Ectodermal cell (in vitro differentiated cells): Measurements from ENCODE around the gene OR10A3.

Experiments
- H3K27ac ChIP-seq: 2 replicates; pipeline ENCODE4 v1.7.0; 2013; ENCODE audit warnings: mild to moderate bottlenecking, low read depth, low read length; ENCODE audit not compliant: insufficient read depth, poor library complexity, severe bottlenecking
- H3K27me3 ChIP-seq: 2 replicates; pipeline ENCODE4 v1.7.0; 2013; ENCODE audit warnings: mild to moderate bottlenecking, low read length; ENCODE audit not compliant: insufficient read depth, control insufficient read depth, poor library complexity, severe bottlenecking
- H3K36me3 ChIP-seq: one replicate; pipeline ENCODE4 v1.7.0; 2013; ENCODE audit warnings: low read length; ENCODE audit not compliant: control insufficient read depth, insufficient read depth
- H3K4me1 ChIP-seq: one replicate; pipeline ENCODE4 v1.7.0; 2013; ENCODE audit warnings: low read length; ENCODE audit not compliant: control insufficient read depth, insufficient read depth
- H3K4me3 ChIP-seq: 2 replicates; pipeline ENCODE4 v1.7.0; 2013; ENCODE audit warnings: low read depth, low read length, control low read depth; ENCODE audit not compliant: insufficient read depth
- H3K9me3 ChIP-seq: 2 replicates; pipeline ENCODE4 v1.7.0; 2013; ENCODE audit warnings: mild to moderate bottlenecking, low read length, moderate library complexity; ENCODE audit not compliant: control insufficient read depth
- WGBS, 2 experiments: methylation state at CpG; one replicate each; pipeline ENCODE4 v1.1.7; 2013; ENCODE audit warnings: missing lambda C conversion rate in 2 of 2; 5-methylcytosine and 5-hydroxymethylcytosine counted together

The OR10A3 gene

DNA sequence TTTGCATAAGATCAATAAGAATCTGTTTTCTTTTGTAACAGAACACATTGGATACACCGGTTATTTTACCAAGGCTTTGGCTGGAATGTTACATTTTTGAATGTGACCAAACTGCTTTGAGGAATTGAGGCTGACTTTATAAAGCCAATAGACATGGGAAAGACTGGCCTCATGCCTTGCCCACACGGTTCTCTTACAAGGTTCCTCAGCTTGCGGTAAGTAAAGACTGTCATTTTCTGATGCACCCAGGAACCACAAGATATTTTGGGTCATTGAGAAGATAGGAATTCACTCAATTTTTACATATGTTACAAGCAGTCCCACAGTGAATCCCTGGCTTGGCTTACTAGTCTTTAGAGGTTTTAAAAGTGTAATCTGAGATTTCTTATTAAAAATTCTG, 34.4 kb downstream of the OR10A3 start:
- 51 to 56% methylated on average over 3 of the region's 3 CpGs for WGBS, 2 experiments
- H3K9me3 ChIP-seq = no peaks in the 10 kb centered on the region
- peaks cover 15% of the 10 kb centered on the region for H3K4me1 ChIP-seq
- no peaks in the 10 kb centered on the region for H3K36me3 ChIP-seq
- no peaks in the 10 kb centered on the region for H3K27me3 ChIP-seq
- H3K4me3 ChIP-seq = no peak overlapping the region
- H3K27ac ChIP-seq = no peak overlapping the region

DNA sequence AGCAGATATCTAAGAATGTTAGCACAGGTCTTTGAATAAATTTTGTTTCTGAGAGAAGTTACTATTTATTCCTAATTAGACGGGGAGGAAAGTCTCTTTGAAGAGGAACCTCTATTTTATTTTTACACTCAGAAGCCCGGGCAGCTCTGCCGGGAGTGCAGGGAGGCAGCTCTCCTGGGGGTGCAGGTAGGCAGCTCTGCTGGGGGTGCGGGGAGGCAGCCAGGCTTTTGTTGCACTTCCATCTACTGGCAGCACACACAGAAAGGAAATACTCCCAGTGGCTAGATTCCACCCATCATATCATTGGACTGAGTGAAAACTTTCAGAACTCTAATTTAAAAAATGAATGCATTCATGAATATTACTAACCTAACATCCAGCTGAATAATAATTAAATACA, 35.0 kb downstream of the OR10A3 start:
- 39 to 43% methylated on average over 3 to 4 of the region's 4 CpGs for WGBS, 2 experiments
- Histone ChIP-seq H3K4me1 (peaks cover 15% of the 10 kb centered on the region), H3K9me3 (no peaks in the 10 kb centered on the region), H3K27ac (no peak overlapping the region), H3K27me3 (no peaks in the 10 kb centered on the region), H3K4me3 (no peak overlapping the region), H3K36me3 (no peaks in the 10 kb centered on the region)

DNA sequence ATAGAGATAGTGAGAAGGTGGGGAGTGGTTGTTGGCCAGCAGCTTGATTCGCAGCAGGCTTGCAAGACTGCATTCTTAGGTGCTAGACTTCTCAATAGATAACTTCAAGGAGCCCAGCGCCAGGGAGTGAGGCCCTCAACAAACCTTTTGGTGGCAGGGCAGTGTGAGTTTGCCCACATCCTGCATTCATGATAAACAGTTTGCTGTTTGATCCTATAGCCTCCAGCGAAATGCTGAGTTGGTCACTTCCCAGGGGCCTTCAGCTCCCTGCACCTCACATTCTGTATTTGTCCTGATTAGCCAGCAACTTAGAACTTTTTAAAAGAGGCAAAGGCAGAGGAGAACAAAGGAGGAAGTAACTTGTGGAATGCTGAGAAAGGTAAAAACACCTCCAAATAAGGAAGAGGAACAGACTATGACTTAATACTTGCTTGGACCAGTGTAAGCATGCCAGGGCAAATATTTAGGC, 35.5 kb downstream of the OR10A3 start:
- Histone ChIP-seq H3K4me3 (no peak overlapping the region), H3K4me1 (peaks cover 15% of the 10 kb centered on the region), H3K27me3 (no peaks in the 10 kb centered on the region), H3K9me3 (no peaks in the 10 kb centered on the region), H3K36me3 (no peaks in the 10 kb centered on the region), H3K27ac (no peak overlapping the region)
- 52 to 53% methylated on average over 3 of the region's 3 CpGs for WGBS, 2 experiments

DNA sequence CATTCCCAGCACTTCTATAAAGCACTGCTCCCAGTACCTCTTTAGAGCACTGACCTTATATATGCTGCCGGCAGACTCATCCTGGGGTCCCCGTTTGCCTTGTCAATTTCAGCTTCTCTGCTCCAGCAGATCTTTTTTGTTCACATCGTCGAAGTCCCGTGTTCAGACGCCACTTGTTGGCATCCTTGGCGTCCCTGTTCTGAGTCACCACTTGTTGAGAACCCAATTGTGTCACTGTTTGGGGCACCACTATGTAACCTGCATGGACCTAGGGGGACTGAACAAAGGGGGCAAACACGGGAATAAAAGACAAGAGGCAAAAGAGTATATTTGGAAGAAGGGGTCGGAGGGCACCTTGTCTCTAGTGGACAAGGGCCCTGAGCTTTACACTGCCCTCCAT, 36.0 kb downstream of the OR10A3 start:
- WGBS, 2 experiments = 72 to 78% methylated on average over 9 of the region's 9 CpGs
- no peaks in the 10 kb centered on the region for H3K9me3 ChIP-seq
- no peak overlapping the region for H3K27ac ChIP-seq
- H3K36me3 ChIP-seq = no peaks in the 10 kb centered on the region
- peaks cover 15% of the 10 kb centered on the region for H3K4me1 ChIP-seq
- no peaks in the 10 kb centered on the region for H3K27me3 ChIP-seq
- no peak overlapping the region for H3K4me3 ChIP-seq

DNA sequence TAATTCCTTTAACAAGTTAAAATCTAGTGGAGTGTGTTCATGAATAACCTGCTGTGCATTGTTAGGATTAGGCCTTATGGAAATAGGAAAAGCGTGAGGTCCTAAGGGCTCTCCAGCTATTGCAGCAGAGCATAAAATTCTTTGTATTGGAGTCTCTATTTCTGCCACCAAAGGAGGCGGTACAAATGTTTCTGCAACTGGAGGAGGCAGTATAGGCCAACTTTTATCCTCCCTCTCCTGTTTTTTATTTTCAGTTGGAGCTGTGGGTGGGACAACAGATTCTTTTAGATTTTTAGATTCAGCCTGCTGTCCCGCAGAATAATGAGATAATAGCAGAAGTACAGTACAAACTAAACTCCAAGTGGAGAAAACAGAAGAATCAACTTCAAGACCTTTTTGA, 36.6 kb downstream of the OR10A3 start:
- no peaks in the 10 kb centered on the region for H3K9me3 ChIP-seq
- no peak overlapping the region for H3K27ac ChIP-seq
- no peaks in the 10 kb centered on the region for H3K27me3 ChIP-seq
- H3K36me3 ChIP-seq = no peaks in the 10 kb centered on the region
- H3K4me1 ChIP-seq = peaks cover 15% of the 10 kb centered on the region
- WGBS, 2 experiments = 46 to 68% methylated on average over 3 of the region's 3 CpGs
- H3K4me3 ChIP-seq = no peak overlapping the region

DNA sequence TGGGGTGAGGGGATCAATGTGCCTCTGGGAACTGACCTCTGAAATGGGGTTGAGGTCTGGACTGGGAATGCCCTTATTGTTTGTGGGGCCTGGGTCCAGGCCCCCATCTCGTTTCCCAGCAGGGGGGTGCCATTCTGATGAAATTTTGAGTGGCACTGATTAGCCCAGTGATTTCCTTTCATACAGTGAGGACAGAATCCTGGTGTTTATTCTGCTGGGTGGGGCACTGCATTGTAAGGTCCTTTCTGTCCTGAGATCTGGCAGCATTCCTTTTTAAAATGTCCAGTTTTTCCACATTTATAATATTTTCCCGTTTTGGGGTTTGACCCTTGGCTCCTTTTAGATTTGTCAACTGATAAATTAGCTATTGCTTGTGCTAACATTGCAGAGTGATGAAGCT, 37.6 kb downstream of the OR10A3 start:
- H3K9me3 ChIP-seq = no peaks in the 10 kb centered on the region
- H3K36me3 ChIP-seq = no peaks in the 10 kb centered on the region
- H3K27ac ChIP-seq = no peak overlapping the region
- 81% methylated on average over 2 of the region's 2 CpGs for WGBS, 2 experiments
- peaks cover 15% of the 10 kb centered on the region for H3K4me1 ChIP-seq
- no peak overlapping the region for H3K4me3 ChIP-seq
- H3K27me3 ChIP-seq = no peaks in the 10 kb centered on the region

DNA sequence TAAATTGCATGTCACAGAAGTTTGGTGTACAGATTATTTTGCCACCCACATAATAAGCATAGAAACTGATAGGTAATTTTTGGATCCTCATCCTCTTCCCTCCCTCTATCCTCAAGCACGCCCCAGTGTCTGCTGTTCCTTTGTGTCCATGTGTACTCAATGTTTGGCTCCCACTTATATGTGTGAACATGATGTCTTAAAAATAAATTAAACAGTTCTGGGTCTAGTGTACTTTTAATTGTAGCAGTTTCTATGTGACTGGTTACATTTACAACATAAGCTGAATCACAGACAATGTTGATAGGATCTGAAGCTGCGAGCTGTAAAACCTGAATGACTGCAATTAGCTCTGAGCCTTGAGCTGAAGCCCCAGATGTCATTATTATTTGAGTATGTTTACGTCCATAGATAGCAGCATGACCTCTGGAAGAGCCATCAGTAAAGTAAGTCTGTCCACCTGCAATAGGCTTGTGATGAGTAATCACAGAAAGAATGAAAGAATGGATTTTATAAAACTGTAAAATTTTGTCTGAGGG, 40.1 kb downstream of the OR10A3 start:
- H3K4me1 ChIP-seq = peaks cover 14% of the 10 kb centered on the region
- no peak overlapping the region for H3K4me3 ChIP-seq
- H3K27ac ChIP-seq = no peak overlapping the region
- WGBS, 2 experiments = 94 to 95% methylated on average over 3 of the region's 3 CpGs
- no peaks in the 10 kb centered on the region for H3K27me3 ChIP-seq
- no peaks in the 10 kb centered on the region for H3K36me3 ChIP-seq
- no peaks in the 10 kb centered on the region for H3K9me3 ChIP-seq

DNA sequence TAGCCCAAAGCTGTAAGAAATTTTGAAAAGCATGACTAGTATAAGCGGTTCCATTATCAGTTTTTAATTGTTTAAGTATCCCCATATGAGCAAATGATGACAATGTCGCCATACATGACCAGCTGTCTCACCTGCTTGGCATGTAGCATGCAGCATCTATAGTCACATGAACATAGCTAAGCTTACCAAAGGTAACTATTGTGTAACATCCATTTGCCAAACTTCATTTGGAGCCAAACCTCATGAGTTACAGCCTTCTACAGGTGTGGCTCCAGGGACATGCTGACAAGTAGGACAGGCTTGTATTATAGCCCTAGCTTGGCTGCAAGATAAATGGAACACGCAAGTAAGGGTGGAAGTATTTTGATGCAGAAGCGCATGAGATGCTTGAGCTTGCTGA, 40.8 kb downstream of the OR10A3 start:
- 89 to 93% methylated on average over 2 to 4 of the region's 4 CpGs for WGBS, 2 experiments
- H3K36me3 ChIP-seq = no peaks in the 10 kb centered on the region
- no peaks in the 10 kb centered on the region for H3K27me3 ChIP-seq
- no peak overlapping the region for H3K27ac ChIP-seq
- H3K4me1 ChIP-seq = peaks cover 7% of the 10 kb centered on the region
- no peak overlapping the region for H3K4me3 ChIP-seq
- H3K9me3 ChIP-seq = no peaks in the 10 kb centered on the region

DNA sequence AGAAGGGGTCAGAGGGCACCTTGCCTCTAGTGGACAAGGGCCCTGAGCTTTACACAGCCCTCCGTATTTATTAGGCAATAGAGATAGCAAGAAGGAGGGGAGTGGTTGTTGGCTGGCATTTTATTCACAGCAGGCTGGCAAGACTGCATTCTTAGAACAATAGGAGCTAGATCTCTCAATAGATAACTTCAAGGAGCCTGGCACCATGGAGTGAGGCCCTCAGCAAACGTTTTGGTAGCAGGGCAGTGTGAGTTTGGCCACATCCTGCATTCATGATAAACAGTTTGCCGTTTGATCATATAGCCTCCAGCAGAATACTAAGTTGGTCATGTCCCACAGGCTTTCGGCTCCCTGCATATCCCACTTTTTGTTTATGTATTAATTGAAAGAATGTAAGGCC, 42.1 kb downstream of the OR10A3 start:
- Histone ChIP-seq H3K4me3 (no peak overlapping the region), H3K9me3 (no peaks in the 10 kb centered on the region), H3K36me3 (no peaks in the 10 kb centered on the region), H3K4me1 (no peaks in the 10 kb centered on the region), H3K27me3 (no peaks in the 10 kb centered on the region), H3K27ac (no peak overlapping the region)
- 74 to 78% methylated on average over 4 of the region's 4 CpGs for WGBS, 2 experiments

DNA sequence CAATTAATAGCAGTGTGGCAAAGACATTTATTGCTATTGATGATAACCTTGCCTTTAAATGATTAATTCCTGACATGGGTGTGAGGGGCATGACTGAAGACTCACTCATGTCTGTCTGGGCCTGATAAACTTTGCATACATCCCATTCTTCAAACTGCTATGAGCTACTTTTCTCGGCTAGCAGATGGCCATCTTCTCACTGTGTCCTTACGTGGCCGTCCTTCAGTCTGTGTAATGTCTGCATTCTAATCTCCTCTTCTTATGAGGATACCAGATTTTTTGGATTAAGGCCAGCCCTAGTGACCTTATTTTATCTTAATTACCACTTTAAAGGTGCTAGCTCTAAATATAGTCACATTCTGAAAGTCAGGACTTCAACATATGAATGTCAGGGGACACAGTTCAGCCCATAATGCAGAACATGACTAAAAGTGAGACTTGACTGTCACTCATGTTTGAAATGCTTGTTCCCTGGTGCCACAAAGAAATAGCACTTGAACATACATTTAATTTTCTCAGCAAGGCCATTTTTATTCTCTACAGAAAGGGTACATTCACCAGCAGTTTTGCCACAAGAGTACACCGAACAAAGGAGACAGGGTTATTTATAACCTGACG, 42.7 kb downstream of the OR10A3 start:
- WGBS, 2 experiments = 95% methylated on average over 5 of the region's 5 CpGs
- Histone ChIP-seq H3K36me3 (no peaks in the 10 kb centered on the region), H3K27me3 (no peaks in the 10 kb centered on the region), H3K4me1 (no peaks in the 10 kb centered on the region), H3K27ac (no peak overlapping the region), H3K9me3 (no peaks in the 10 kb centered on the region), H3K4me3 (no peak overlapping the region)
